Sigmoid colon (tissue), 7 donors: ENCODE data around the gene KIAA0040. TPM values are rescaled to one million over a fixed set of nuclear protein-coding genes. Genes with fewer than 3 reads are reported as not detected.

Source experiments
- DNase-seq: peaks from one replicate; pipeline ENCODE4 v3.0.0-alpha.2; 2019
- H3K27ac ChIP-seq, 4 donors: fragments of 200-600 bp; sonication (generic); one replicate each; pipeline ENCODE4 v1.5.1; 2016 to 2019; ENCODE audit warnings: mild to moderate bottlenecking in 1 of 4
- H3K27me3 ChIP-seq, 3 donors: fragments of 200-600 bp; sonication (generic); one replicate each; pipeline ENCODE4 v1.5.1; 2019; ENCODE audit warnings: mild to moderate bottlenecking in 1 of 3
- H3K36me3 ChIP-seq, 4 donors: fragments of 200-600 bp; sonication (generic); one replicate each; pipeline ENCODE4 v1.5.1; 2016 to 2019
- H3K4me1 ChIP-seq, 4 donors: fragments of 200-600 bp; sonication (generic); one replicate each; pipeline ENCODE4 v1.5.1; 2017 to 2019
- H3K4me3 ChIP-seq, 4 donors: fragments of 200-600 bp; sonication (generic); one replicate each; pipeline ENCODE4 v1.5.1; 2017 to 2019; ENCODE audit warnings: mild to moderate bottlenecking in 2 of 4, moderate library complexity in 1 of 4
- H3K9me3 ChIP-seq, 4 donors: fragments of 200-600 bp in 3 of 4; sonication (generic) in 3 of 4; one replicate each; pipeline versions ENCODE4 v1.5.1 to v1.6.1; 2013 to 2019
- EP300 ChIP-seq, 4 donors: sonication (generic); formaldehyde crosslinking; IDR thresholded peaks; one replicate each; pipeline ENCODE4 v1.6.1; 2017; ENCODE audit warnings: antibody characterized with exemption in 4 of 4
- POLR2A ChIP-seq, 2 donors: fragments of 450-650 bp; IDR thresholded peaks; one replicate each; pipeline ENCODE4 v1.6.1; 2016; ENCODE audit warnings: antibody characterized with exemption in 2 of 2, mild to moderate bottlenecking in 2 of 2, moderate library complexity in 2 of 2
- POLR2AphosphoS5 ChIP-seq, 4 donors: sonication (generic); formaldehyde crosslinking; IDR thresholded peaks; one replicate each; pipeline ENCODE4 v1.6.1; 2017; ENCODE audit warnings: antibody characterized with exemption in 4 of 4
- WGBS, 2 donors: extraction: QIAGEN DNeasy Blood & Tissue Kit; methylation state at CpG; one replicate each; pipeline ENCODE4 v1.1.7; 2013; 5-methylcytosine and 5-hydroxymethylcytosine counted together
- intact Hi-C: fragments of 100-400 bp; cut with DNase I; formaldehyde crosslinking; loops from one replicate; pipeline ENCODE4 v1.15.1; 2023
- polyA plus RNA-seq, 3 donors: library from polyadenylated mRNA; stranded (reverse); fragments of 200-250 nt; gene quantifications; one replicate each; pipeline ENCODE4 v1.2.3, GENCODE V29; 2013
- total RNA-seq, 4 donors: library from RNA; depleted of rRNA; stranded (reverse); fragments of >200 nt; gene quantifications; one replicate each; pipeline ENCODE4 v1.1.0, GENCODE V29; 2016
- TF ChIP-seq, protein P1 (sequence below), 4 experiments: fragments of 450-650 bp in 3 of 4; fragments of 200-600 bp in 1 of 4; IDR thresholded peaks; one replicate each; pipeline ENCODE4 v1.5.1; 2016 to 2019; ENCODE audit warnings: antibody characterized with exemption in 4 of 4, mild to moderate bottlenecking in 3 of 4, moderate library complexity in 2 of 4
- donor health status: healthy with polysubstance abuse.
- donor health status: Bipolar disorder and iron deficiency.
- donor health status: healthy.

The KIAA0040 gene
- total and polyA plus RNA-seq, 7 donors: 6.6 to 28.2 (median 18.8) TPM

DNA sequence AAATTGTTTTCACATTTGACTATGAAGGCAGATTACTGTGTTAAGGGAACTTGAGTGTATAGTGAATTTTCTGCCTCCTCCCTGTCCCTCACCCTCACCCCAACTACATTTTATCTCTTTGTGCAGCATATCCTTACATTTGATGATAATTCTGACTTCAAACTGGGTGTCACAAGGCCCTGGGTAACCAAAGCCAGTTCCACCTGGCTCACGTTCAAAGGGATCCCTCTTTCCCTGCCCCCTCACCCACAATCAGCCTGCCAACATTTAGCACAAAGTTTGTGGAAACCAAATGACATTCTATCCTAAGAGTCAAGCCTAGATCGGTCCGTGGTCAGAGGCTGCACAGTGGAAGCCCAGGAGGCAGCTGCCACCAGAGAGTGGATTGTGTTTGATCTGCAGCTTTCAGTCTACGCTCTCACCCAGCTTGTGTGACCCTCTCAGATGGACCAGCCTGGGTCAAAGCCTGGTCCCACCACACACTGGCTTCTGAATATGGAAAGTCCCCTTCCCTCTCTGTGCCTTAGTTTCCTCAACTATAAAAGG, 10.3 kb downstream of the KIAA0040 start:
- Histone ChIP-seq H3K4me1 (peaks cover 0 to 10% (median 0%) of the 10 kb centered on the region in 4 donors), H3K36me3 (no peaks in the 10 kb centered on the region), H3K9me3 (no peaks in the 10 kb centered on the region), H3K4me3 (no peak overlapping the region), H3K27ac (no peak overlapping the region), H3K27me3 (no peaks in the 10 kb centered on the region)
- WGBS, 2 donors: 88 to 94% methylated on average over 4 of the region's 4 CpGs
- no peak for TF ChIP-seq POLR2AphosphoS5 (IDR thresholded peaks at IDR 0.05)
- TF ChIP-seq, protein P1, sequence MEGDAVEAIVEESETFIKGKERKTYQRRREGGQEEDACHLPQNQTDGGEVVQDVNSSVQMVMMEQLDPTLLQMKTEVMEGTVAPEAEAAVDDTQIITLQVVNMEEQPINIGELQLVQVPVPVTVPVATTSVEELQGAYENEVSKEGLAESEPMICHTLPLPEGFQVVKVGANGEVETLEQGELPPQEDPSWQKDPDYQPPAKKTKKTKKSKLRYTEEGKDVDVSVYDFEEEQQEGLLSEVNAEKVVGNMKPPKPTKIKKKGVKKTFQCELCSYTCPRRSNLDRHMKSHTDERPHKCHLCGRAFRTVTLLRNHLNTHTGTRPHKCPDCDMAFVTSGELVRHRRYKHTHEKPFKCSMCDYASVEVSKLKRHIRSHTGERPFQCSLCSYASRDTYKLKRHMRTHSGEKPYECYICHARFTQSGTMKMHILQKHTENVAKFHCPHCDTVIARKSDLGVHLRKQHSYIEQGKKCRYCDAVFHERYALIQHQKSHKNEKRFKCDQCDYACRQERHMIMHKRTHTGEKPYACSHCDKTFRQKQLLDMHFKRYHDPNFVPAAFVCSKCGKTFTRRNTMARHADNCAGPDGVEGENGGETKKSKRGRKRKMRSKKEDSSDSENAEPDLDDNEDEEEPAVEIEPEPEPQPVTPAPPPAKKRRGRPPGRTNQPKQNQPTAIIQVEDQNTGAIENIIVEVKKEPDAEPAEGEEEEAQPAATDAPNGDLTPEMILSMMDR (IDR thresholded peaks at IDR 0.05): no peak
- TF ChIP-seq EP300 (IDR thresholded peaks at IDR 0.05): no peak
- no peak for TF ChIP-seq POLR2A (IDR thresholded peaks at IDR 0.05)
- intact Hi-C loops: no loop called here
- DNase-seq: no peak

GRCh38 chr1:175179837-175180590, 12.6 kb downstream of the KIAA0040 start:
- no peak overlapping the region for H3K27ac ChIP-seq
- H3K36me3 ChIP-seq: no peaks in the 10 kb centered on the region
- TF ChIP-seq, protein P1 (IDR thresholded peaks at IDR 0.05): no peak
- no peaks in the 10 kb centered on the region for H3K4me1 ChIP-seq
- H3K27me3 ChIP-seq: no peaks in the 10 kb centered on the region
- WGBS, 2 donors: 98% methylated on average over 2 of the region's 2 CpGs
- DNase-seq: no peak
- no peak overlapping the region for H3K4me3 ChIP-seq
- intact Hi-C loops: no loop called here
- no peaks in the 10 kb centered on the region for H3K9me3 ChIP-seq

DNA sequence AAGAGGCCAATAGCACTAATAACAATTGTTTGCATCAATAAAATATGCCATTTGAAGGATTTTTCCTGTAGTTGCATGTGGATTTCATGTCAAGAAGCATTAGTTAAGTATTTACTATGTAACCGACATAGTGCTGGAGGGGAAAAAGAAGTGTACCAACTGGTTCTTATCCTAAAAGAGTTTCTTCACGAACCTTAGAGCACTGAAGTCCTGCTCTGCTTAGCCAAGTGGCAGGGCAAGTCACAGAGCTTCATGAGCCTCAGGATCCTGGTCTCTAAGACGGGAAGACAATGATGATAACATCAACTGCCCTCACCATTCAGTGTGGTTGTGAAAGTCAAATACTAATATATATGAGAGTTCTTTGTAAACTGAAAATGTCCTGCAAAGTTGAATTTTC, 14.1 kb downstream of the KIAA0040 start:
- TF ChIP-seq POLR2A (IDR thresholded peaks at IDR 0.05) (no peak), EP300 (IDR thresholded peaks at IDR 0.05) (no peak), POLR2AphosphoS5 (IDR thresholded peaks at IDR 0.05) (no peak)
- H3K27ac ChIP-seq: no peak overlapping the region
- DNase-seq: no peak
- H3K4me3 ChIP-seq: no peak overlapping the region
- no peaks in the 10 kb centered on the region for H3K9me3 ChIP-seq
- no peaks in the 10 kb centered on the region for H3K36me3 ChIP-seq
- intact Hi-C loops: no loop called here
- H3K4me1 ChIP-seq: no peaks in the 10 kb centered on the region
- H3K27me3 ChIP-seq: no peaks in the 10 kb centered on the region
- 91% methylated on average over 3 of the region's 3 CpGs for WGBS, 2 donors

DNA sequence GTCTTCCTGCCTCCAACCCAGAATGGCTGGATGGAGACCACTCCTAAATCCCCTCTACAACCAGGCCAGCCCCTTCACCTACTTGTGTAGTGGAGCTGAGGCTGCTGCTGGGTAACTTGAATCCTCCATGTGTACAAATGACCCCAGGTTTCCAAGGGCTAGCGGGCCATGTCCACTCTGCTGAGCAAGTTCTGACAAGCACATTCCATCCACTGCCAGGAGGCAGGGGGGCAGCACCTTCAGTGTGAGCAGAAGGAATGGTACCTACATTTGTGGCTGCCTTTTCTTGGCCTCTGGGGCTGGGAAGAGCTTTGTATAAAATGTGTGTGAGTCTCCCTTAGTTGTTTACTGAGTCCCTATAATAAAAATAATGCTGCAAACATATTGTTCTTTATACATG, 14.5 kb downstream of the KIAA0040 start:
- Histone ChIP-seq H3K9me3 (no peaks in the 10 kb centered on the region), H3K4me3 (no peak overlapping the region), H3K4me1 (no peaks in the 10 kb centered on the region), H3K36me3 (no peaks in the 10 kb centered on the region), H3K27me3 (no peaks in the 10 kb centered on the region), H3K27ac (no peak overlapping the region)
- intact Hi-C loops: no loop called here
- no peak for DNase-seq
- TF ChIP-seq, protein P1 (IDR thresholded peaks at IDR 0.05): no peak
- TF ChIP-seq EP300 (IDR thresholded peaks at IDR 0.05): no peak
- 97 to 98% methylated on average over 1 of the region's 1 CpG for WGBS, 2 donors

- no peaks in the 10 kb centered on the region for H3K27me3 ChIP-seq
- no peaks in the 10 kb centered on the region for H3K9me3 ChIP-seq
- no peak overlapping the region for H3K4me3 ChIP-seq
- intact Hi-C loops: no loop called here
- no peak for DNase-seq
- H3K4me1 ChIP-seq: no peaks in the 10 kb centered on the region
- no peak overlapping the region for H3K27ac ChIP-seq
- 93 to 97% methylated on average over 1 of the region's 1 CpG for WGBS, 2 donors
- TF ChIP-seq EP300 (IDR thresholded peaks at IDR 0.05) (no peak), POLR2A (IDR thresholded peaks at IDR 0.05) (no peak), POLR2AphosphoS5 (IDR thresholded peaks at IDR 0.05) (no peak)
- TF ChIP-seq, protein P1 (IDR thresholded peaks at IDR 0.05): no peak
- H3K36me3 ChIP-seq: no peaks in the 10 kb centered on the region
These were observed 16.3 kb downstream of the KIAA0040 start for GRCh38 chr1:175176246-175176645.
